ENCODE measurements around the gene ARHGAP10.

Gene ARHGAP10

GRCh38 chr4:147733716-147734344, 1.9 kb downstream of the ARHGAP10 start:
- no peak for DNase-seq

GRCh38 chr4:147734496-147734895, 2.6 kb downstream of the ARHGAP10 start:
- DNase-seq, result no peak

GRCh38 chr4:147735413-147736301, 3.8 kb downstream of the ARHGAP10 start:
- no peak for DNase-seq

GRCh38 chr4:147736458-147736857, 4.6 kb downstream of the ARHGAP10 start:
- DNase-seq, result no peak

GRCh38 chr4:147737623-147738022, 5.7 kb downstream of the ARHGAP10 start:
- no peak for DNase-seq

- no peak for DNase-seq
Observed at GRCh38 chr4:147739239-147739823, 7.4 kb downstream of the ARHGAP10 start.

- no peak for DNase-seq
Observed at GRCh38 chr4:147740176-147740575, 8.3 kb downstream of the ARHGAP10 start.

GRCh38 chr4:147741190-147741788, 9.4 kb downstream of the ARHGAP10 start:
- no peak for DNase-seq

- DNase-seq, result no peak
Observed at GRCh38 chr4:147747787-147748454, 16.0 kb downstream of the ARHGAP10 start.

GRCh38 chr4:147749811-147750321, 18.0 kb downstream of the ARHGAP10 start:
- DNase-seq, result no peak

- DNase-seq, result no peak
Observed at GRCh38 chr4:147753047-147753446, 21.2 kb downstream of the ARHGAP10 start.

GRCh38 chr4:147754037-147754445, 22.2 kb downstream of the ARHGAP10 start:
- no peak for DNase-seq

GRCh38 chr4:147755561-147756295, 23.8 kb downstream of the ARHGAP10 start:
- DNase-seq, result no peak

- DNase-seq, result no peak
Observed at GRCh38 chr4:147756417-147756816, 24.5 kb downstream of the ARHGAP10 start.

- DNase-seq, result no peak
Observed at GRCh38 chr4:147760176-147760575, 28.3 kb downstream of the ARHGAP10 start.

GRCh38 chr4:147760695-147761094, 28.8 kb downstream of the ARHGAP10 start:
- DNase-seq, result no peak

GRCh38 chr4:147761218-147761883, 29.5 kb downstream of the ARHGAP10 start:
- DNase-seq, result no peak

- no peak for DNase-seq
Observed at GRCh38 chr4:147764337-147764736, 32.4 kb downstream of the ARHGAP10 start.

- no peak for DNase-seq
Observed at GRCh38 chr4:147765121-147765529, 33.2 kb downstream of the ARHGAP10 start.

GRCh38 chr4:147768113-147768512, 36.2 kb downstream of the ARHGAP10 start:
- DNase-seq, result no peak

- no peak for DNase-seq
Observed at GRCh38 chr4:147769386-147769785, 37.5 kb downstream of the ARHGAP10 start.
